Adrenal gland (tissue), 5 donors: ENCODE results near the gene CDC20B.

Source experiments
- POLR2A ChIP-seq, 2 donors: fragments of 450-650 bp; IDR thresholded peaks; one replicate each; pipeline ENCODE4 v1.6.1; 2017; ENCODE audit warnings: antibody characterized with exemption in 2 of 2, mild to moderate bottlenecking in 2 of 2, moderate library complexity in 1 of 2
- TF ChIP-seq, protein P1 (sequence below), 6 experiments: fragments of 450-650 bp in 4 of 6; fragments of 200-600 bp in 2 of 6; sonication (generic) in 1 of 6; IDR thresholded peaks; 1 replicate in 5 of 6; 2 replicates in 1 of 6; pipeline versions ENCODE4 v1.5.1 to v1.8.0; 2016 to 2021; ENCODE audit warnings: antibody characterized with exemption in 6 of 6, mild to moderate bottlenecking in 2 of 6, moderate library complexity in 1 of 6
- donor health status: DM: no; HTN: no; CAD: no.

DNA sequence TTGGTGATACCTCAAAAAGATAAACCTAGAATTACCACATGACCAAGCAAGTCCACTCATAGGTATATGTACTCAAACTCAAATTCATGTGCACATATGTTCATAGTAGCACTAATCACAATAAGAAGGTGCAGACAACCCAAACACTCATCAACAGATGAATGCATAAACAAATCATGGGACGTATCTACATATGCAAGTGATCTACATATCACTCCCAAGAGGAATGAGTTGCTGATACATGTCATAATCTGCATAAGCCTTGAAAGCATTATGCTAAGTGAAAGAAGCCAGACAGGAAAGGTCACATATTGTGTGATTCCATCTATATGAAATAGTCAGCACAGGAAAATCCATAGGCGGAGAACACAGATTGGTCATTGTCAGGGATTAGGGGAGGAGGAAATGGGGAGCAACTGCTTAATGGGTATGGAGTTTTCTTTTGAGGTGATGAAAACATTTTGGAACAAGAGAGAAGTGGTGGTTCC, 23.6 kb downstream of the CDC20B start:
- TF ChIP-seq, protein P1, sequence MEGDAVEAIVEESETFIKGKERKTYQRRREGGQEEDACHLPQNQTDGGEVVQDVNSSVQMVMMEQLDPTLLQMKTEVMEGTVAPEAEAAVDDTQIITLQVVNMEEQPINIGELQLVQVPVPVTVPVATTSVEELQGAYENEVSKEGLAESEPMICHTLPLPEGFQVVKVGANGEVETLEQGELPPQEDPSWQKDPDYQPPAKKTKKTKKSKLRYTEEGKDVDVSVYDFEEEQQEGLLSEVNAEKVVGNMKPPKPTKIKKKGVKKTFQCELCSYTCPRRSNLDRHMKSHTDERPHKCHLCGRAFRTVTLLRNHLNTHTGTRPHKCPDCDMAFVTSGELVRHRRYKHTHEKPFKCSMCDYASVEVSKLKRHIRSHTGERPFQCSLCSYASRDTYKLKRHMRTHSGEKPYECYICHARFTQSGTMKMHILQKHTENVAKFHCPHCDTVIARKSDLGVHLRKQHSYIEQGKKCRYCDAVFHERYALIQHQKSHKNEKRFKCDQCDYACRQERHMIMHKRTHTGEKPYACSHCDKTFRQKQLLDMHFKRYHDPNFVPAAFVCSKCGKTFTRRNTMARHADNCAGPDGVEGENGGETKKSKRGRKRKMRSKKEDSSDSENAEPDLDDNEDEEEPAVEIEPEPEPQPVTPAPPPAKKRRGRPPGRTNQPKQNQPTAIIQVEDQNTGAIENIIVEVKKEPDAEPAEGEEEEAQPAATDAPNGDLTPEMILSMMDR (IDR thresholded peaks at IDR 0.05) = no peak
- no peak for TF ChIP-seq POLR2A (IDR thresholded peaks at IDR 0.05)
